Suprapubic skin (tissue), 4 donors: ENCODE results near the gene NLRX1. TPM values are rescaled to one million over a fixed set of nuclear protein-coding genes. Genes with fewer than 3 reads are reported as not detected.
"Not testable (repeated sequence)": the region's sequence is repeated elsewhere in the genome, so short reads cannot be mapped to it uniquely, and the experiment has no call there.

Experiments
- DNase-seq, 2 donors: peaks; one replicate each; pipeline ENCODE4 v3.0.0-alpha.2; 2019; ENCODE audit warnings: low spot score in 2 of 2
- H3K27ac ChIP-seq: fragments of 200-600 bp; sonication (generic); one replicate; pipeline ENCODE4 v1.5.1; 2019
- H3K27me3 ChIP-seq: fragments of 200-600 bp; sonication (generic); one replicate; pipeline ENCODE4 v1.5.1; 2019
- H3K36me3 ChIP-seq: fragments of 200-600 bp; sonication (generic); one replicate; pipeline ENCODE4 v1.5.1; 2019
- H3K4me1 ChIP-seq: fragments of 200-600 bp; sonication (generic); one replicate; pipeline ENCODE4 v1.5.1; 2019
- H3K4me3 ChIP-seq: fragments of 200-600 bp; sonication (generic); one replicate; pipeline ENCODE4 v1.5.1; 2019; ENCODE audit warnings: mild to moderate bottlenecking
- H3K9me3 ChIP-seq: fragments of 200-600 bp; sonication (generic); one replicate; pipeline ENCODE4 v1.5.1; 2019
- EP300 ChIP-seq: sonication (generic); formaldehyde crosslinking; IDR thresholded peaks from one replicate; pipeline ENCODE4 v1.6.1; 2017; ENCODE audit warnings: antibody characterized with exemption
- POLR2A ChIP-seq, 2 donors: fragments of 450-650 bp; IDR thresholded peaks; one replicate each; pipeline ENCODE4 v1.6.1; 2017; ENCODE audit warnings: antibody characterized with exemption in 2 of 2, mild to moderate bottlenecking in 2 of 2, moderate library complexity in 2 of 2
- POLR2AphosphoS5 ChIP-seq, 3 donors: sonication (generic); formaldehyde crosslinking; IDR thresholded peaks; one replicate each; pipeline ENCODE4 v1.6.1; 2017; ENCODE audit warnings: antibody characterized with exemption in 3 of 3
- WGBS: methylation state at CpG from one replicate; pipeline ENCODE4 v1.1.5; 2018; 5-methylcytosine and 5-hydroxymethylcytosine counted together
- total RNA-seq, 4 donors: library from RNA; depleted of rRNA; stranded (reverse); fragments of >200 nt; gene quantifications; one replicate each; pipeline ENCODE4 v1.1.0, GENCODE V29; 2016
- TF ChIP-seq, protein P1 (sequence below), 2 donors: fragments of 200-600 bp in 1 of 2; fragments of 450-650 bp in 1 of 2; sonication (generic) in 1 of 2; IDR thresholded peaks; one replicate each; pipeline ENCODE4 v1.5.1; 2016 to 2019; ENCODE audit warnings: antibody characterized with exemption in 2 of 2, mild to moderate bottlenecking in 1 of 2, moderate library complexity in 1 of 2

Gene NLRX1
- total RNA-seq, 4 donors from 2014 or later, result 20.7 to 31.5 (median 30.4) TPM

DNA sequence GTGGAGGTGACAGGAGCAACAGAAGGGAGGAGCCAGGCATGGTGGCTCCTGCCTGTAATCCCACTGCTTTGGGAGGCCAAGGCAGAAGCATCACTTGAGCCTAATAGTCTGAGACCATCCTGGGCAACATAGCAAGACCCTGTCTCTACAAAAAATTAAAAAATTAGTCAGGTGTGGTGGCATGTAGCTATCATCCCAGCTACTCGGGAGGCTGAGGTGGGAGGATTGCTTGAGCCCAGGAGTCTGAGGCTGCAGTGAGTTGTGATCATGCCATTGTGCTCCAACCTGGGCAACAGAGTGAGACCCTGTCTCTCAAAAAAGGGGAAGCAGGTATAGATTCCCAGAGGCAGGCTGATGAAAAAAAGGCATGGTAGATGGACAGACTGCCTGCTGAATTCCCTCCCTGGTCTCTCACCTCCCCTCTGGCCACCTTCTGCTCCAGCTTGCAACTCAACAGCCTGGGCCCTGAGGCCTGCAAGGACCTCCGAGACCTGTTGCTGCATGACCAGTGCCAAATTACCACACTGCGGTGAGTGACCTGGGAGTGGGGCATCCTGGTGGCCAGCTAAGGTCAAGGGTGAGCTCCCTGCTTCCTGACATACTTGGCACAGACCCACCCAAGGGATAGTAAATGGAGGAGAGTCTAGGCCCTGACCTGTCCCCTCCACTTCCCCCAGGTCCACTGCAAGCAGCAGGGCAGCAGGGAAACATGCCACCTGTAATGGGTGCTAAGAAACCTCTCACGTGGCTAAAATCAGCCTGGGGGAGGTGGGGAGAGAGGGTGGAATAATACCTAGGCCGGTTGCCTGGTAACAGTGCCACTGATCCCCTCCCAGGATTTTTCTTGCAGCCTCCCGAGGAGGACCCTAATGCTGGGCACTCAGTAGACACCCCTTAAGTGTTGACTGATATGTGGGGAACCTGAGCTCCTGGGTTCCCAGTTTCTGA is 12.5 kb downstream of the NLRX1 start:
- Histone ChIP-seq H3K4me1 (peaks cover 2% of the 10 kb centered on the region), H3K27ac (no peak overlapping the region), H3K36me3 (peaks cover 66% of the 10 kb centered on the region), H3K27me3 (no peaks in the 10 kb centered on the region), H3K9me3 (no peaks in the 10 kb centered on the region), H3K4me3 (no peak overlapping the region)
- 90% methylated on average over 5 of the region's 6 CpGs for whole genome bisulfite sequencing
- no peak for DNase-seq
- TF ChIP-seq POLR2A (IDR thresholded peaks at IDR 0.05) (no peak), EP300 (no peak), POLR2AphosphoS5 (IDR thresholded peaks at IDR 0.05) (no peak)
- TF ChIP-seq, protein P1, sequence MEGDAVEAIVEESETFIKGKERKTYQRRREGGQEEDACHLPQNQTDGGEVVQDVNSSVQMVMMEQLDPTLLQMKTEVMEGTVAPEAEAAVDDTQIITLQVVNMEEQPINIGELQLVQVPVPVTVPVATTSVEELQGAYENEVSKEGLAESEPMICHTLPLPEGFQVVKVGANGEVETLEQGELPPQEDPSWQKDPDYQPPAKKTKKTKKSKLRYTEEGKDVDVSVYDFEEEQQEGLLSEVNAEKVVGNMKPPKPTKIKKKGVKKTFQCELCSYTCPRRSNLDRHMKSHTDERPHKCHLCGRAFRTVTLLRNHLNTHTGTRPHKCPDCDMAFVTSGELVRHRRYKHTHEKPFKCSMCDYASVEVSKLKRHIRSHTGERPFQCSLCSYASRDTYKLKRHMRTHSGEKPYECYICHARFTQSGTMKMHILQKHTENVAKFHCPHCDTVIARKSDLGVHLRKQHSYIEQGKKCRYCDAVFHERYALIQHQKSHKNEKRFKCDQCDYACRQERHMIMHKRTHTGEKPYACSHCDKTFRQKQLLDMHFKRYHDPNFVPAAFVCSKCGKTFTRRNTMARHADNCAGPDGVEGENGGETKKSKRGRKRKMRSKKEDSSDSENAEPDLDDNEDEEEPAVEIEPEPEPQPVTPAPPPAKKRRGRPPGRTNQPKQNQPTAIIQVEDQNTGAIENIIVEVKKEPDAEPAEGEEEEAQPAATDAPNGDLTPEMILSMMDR (IDR thresholded peaks at IDR 0.05), result no peak

DNA sequence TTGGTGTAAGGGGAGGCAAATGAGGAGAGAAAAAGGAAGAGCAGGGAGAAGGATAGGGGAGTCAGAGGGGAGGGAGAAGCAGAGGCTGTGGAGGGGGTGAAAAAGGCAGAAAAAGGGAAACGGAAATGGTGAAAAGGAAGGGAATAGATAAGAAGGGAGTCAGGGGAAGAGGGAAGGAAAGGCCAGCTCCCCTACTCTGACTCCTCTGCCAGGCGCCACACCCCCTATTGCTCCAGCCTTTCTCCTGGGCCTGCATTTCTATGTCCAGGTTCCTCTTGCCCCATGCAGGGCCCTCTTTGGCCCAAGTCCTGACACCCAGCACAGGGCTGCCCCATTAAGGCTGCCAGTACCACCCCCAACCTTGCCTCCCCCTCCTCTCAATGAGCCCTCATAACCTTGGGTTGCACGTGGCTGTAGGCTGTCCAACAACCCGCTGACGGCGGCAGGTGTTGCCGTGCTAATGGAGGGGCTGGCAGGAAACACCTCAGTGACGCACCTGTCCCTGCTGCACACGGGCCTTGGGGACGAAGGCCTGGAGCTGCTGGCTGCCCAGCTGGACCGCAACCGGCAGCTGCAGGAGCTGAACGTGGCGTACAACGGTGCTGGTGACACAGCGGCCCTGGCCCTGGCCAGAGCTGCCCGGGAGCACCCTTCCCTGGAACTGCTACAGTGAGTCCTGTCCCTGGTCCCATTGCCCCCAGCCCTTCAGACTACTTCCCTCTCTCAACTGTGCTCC is 13.3 kb downstream of the NLRX1 start:
- no peaks in the 10 kb centered on the region for H3K27me3 ChIP-seq
- no peak overlapping the region for H3K27ac ChIP-seq
- WGBS, result 91% methylated on average over 16 of the region's 17 CpGs
- H3K4me1 ChIP-seq, result peaks cover 2% of the 10 kb centered on the region
- no peaks in the 10 kb centered on the region for H3K9me3 ChIP-seq
- TF ChIP-seq, protein P1 (IDR thresholded peaks at IDR 0.05), result no peak
- TF ChIP-seq POLR2A (IDR thresholded peaks at IDR 0.05) (no peak), EP300 (no peak)
- no peak overlapping the region for H3K4me3 ChIP-seq
- no peak for DNase-seq
- peaks cover 62% of the 10 kb centered on the region for H3K36me3 ChIP-seq

DNA sequence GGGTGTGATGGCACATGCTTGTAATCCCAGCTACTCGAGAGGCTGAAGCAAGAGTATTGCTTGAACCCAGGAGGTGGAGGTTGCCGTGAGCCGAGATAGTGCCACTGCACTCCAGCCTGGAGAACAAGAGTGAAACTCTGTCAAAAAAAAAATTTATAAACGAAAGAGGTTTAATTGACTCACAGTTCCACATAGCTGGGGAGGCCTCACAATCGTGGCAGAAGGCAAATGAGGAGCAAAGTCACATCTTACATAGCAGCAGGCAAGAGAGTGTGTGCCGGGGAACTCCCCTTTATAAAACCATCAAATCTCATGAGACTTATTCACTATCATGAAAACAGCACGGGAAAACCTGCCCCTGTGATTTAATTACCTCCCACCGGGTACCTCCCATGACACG is 15.9 kb downstream of the NLRX1 start:
- not testable (repeated sequence) for H3K27ac ChIP-seq, H3K4me3 ChIP-seq, DNase-seq, H3K9me3 ChIP-seq, H3K4me1 ChIP-seq, H3K27me3 ChIP-seq
- WGBS, result 76% methylated on average over 9 of the region's 9 CpGs
- H3K36me3 ChIP-seq, result peaks cover 43% of the 10 kb centered on the region

DNA sequence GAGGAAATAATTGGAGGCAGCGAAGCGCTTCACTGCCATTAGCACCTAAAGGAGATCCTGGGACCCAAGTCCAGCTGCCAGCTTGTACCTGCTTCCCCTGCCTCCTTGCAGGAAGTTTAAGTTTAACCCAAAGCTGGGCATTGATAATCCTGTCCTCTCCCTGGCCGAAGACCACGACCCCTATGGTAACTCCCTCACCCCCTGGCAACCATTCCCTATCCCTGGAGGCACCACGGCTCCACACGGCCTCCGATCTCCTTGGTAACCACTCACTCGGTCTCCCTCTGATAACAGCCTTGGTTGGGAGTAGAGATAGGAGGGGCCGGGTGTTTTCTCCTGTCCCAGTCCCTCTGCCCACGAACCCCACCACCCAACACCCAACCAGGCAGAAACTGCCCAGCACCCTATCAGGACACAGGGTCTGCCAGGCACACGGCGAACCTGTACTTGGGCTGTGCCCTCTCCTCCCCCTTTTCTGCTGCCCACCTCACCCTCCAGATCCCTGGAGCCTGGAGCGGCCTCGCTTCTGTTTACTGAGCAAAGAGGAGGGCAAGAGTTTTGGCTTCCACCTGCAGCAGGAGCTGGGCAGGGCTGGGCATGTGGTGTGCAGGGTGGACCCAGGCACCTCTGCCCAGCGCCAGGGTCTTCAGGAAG is 17.6 kb downstream of the NLRX1 start:
- TF ChIP-seq, protein P1 (IDR thresholded peaks at IDR 0.05), result no peak
- TF ChIP-seq POLR2AphosphoS5 (IDR thresholded peaks at IDR 0.05) (no peak), POLR2A (IDR thresholded peaks at IDR 0.05) (no peak), EP300 (no peak)
- DNase-seq, result no peak
- WGBS, result 61% methylated on average over 15 of the region's 15 CpGs

DNA sequence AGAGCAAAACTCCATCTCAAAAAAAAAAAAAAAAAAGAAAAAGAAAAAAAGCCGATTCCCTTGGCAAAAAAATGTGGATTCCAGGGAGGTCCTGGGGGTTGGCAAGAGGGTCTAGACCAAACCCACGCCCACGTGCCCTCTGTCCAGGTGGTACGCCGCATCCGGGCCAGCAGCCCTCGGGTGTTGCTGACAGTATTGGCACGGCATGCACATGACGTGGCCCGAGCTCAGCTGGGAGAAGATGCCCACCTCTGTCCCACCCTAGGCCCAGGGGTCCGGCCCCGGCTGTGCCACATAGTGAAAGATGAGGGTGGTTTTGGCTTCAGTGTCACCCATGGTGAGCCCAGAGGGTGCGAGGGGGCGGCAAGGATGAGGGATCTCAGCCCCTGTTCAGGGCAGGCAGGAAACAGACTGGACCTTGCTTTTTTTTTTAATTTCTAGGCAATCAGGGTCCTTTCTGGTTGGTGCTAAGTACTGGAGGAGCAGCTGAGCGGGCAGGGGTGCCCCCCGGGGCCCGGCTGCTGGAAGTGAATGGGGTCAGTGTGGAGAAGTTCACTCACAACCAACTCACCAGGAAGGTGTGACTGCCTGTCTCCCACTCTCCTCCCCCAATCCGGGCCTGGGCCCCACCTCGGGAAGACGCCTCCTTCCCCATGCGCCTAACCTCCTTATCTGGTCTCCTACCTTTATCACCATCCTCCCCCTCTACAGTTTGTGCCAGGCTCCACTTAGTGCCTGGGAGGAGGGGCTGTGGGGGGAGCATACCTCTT is 18.8 kb downstream of the NLRX1 start:
- TF ChIP-seq, protein P1 (IDR thresholded peaks at IDR 0.05), result no peak
- Histone ChIP-seq H3K9me3 (no peaks in the 10 kb centered on the region), H3K36me3 (peaks cover 16% of the 10 kb centered on the region), H3K27me3 (no peaks in the 10 kb centered on the region), H3K27ac (no peak overlapping the region), H3K4me3 (no peak overlapping the region), H3K4me1 (no peaks in the 10 kb centered on the region)
- WGBS, result 84% methylated on average over 21 of the region's 21 CpGs
- DNase-seq, result no peak

More for the DNA sequence above, 17.6 kb downstream of the NLRX1 start:
- no peak overlapping the region for H3K27ac ChIP-seq
- peaks cover 27% of the 10 kb centered on the region for H3K36me3 ChIP-seq
- H3K4me1 ChIP-seq, result no peaks in the 10 kb centered on the region
- no peak overlapping the region for H3K4me3 ChIP-seq
- H3K27me3 ChIP-seq, result no peaks in the 10 kb centered on the region
- no peaks in the 10 kb centered on the region for H3K9me3 ChIP-seq
